ENCODE measurements around the gene SGSH. TPM values are rescaled to one million over a fixed set of nuclear protein-coding genes. Genes with fewer than 3 reads are reported as not detected.

The SGSH gene
- polyA plus RNA-seq, 1 donor (not counting 4 experiments of a cell fraction or from before 2014, with no cell fraction given), result 9.6 TPM

DNA sequence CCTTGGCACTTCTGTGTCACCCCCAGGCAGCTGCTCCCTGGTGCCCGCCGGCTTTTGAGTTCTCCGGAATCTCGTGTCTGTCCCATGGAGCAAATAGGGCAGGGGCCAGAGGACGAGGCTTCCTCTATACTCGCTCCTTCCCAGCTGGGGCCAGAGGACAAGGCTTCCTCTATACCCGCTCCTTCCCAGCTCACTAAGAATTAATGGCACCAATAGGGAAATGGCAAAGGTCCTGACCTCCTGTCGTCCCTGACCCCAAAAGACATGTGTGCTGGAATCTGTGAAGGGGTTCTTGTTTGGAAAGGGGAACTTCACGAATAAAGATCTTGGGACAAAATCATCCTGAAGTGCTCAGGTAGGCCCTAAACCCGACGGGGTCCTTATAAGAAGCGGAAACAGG lies 7.6 kb downstream of the SGSH start:
- DNase-seq (ENCODE audit: low read depth, low spot score) (no peak), FAIRE-seq (no peak)
- Histone ChIP-seq H3K9me3 (ENCODE audit: control insufficient read depth, low read depth, low read length) (no peaks in the 10 kb centered on the region), H4K20me1 (ENCODE audit: control insufficient read depth, extremely low read depth, insufficient read depth, low read length) (no peaks in the 10 kb centered on the region), H3K4me3 (ENCODE audit: control insufficient read depth in 2 of 3, extremely low read depth in 1 of 3, insufficient read depth in 2 of 3, low read depth in 1 of 3, low read length in 3 of 3) (no peak overlapping the region), H3K9ac (ENCODE audit: control insufficient read depth, extremely low read depth, insufficient read depth, low read length) (no peak overlapping the region), H2AFZ (ENCODE audit: control insufficient read depth, low read length) (no peak overlapping the region), H3K36me3 (ENCODE audit: control insufficient read depth in 2 of 2, extremely low read depth in 1 of 2, insufficient read depth in 2 of 2, low read length in 2 of 2) (peaks cover 7 to 8% of the 10 kb centered on the region in 2 experiments), H3K79me2 (ENCODE audit: control insufficient read depth, insufficient read depth, low read length) (no peaks in the 10 kb centered on the region), H3K4me2 (ENCODE audit: control insufficient read depth, extremely low read depth, insufficient read depth, low read depth, low read length) (no peak overlapping the region), H3K9me1 (ENCODE audit: control insufficient read depth, extremely low read depth, insufficient read depth, low read length) (no peaks in the 10 kb centered on the region), H3K27me3 (ENCODE audit: control insufficient read depth, extremely low read depth, insufficient read depth, low read length) (no peaks in the 10 kb centered on the region), H3K27ac (ENCODE audit: control insufficient read depth, insufficient read depth, low read length) (no peak overlapping the region), H3K4me1 (ENCODE audit: control insufficient read depth, extremely low read depth, insufficient read depth, low read length) (no peaks in the 10 kb centered on the region)
- dilution Hi-C loops (cut with MboI; ENCODE audit: extremely low pct_ligation_motif_present, low sequenced_read_pairs), result no loop called here
- TF ChIP-seq EZH2 (IDR thresholded peaks at IDR 0.05; ENCODE audit: low read length), result no peak
- TF ChIP-seq, protein P1, sequence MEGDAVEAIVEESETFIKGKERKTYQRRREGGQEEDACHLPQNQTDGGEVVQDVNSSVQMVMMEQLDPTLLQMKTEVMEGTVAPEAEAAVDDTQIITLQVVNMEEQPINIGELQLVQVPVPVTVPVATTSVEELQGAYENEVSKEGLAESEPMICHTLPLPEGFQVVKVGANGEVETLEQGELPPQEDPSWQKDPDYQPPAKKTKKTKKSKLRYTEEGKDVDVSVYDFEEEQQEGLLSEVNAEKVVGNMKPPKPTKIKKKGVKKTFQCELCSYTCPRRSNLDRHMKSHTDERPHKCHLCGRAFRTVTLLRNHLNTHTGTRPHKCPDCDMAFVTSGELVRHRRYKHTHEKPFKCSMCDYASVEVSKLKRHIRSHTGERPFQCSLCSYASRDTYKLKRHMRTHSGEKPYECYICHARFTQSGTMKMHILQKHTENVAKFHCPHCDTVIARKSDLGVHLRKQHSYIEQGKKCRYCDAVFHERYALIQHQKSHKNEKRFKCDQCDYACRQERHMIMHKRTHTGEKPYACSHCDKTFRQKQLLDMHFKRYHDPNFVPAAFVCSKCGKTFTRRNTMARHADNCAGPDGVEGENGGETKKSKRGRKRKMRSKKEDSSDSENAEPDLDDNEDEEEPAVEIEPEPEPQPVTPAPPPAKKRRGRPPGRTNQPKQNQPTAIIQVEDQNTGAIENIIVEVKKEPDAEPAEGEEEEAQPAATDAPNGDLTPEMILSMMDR (optimal IDR thresholded peaks at IDR 0.05 in 1 of 3, IDR thresholded peaks at IDR 0.05 in 1 of 3, conservative IDR thresholded peaks at IDR 0.05 in 1 of 3; ENCODE audit: extremely low read depth in 1 of 3, insufficient read depth in 2 of 3, low read length in 3 of 3), result no peak

DNA sequence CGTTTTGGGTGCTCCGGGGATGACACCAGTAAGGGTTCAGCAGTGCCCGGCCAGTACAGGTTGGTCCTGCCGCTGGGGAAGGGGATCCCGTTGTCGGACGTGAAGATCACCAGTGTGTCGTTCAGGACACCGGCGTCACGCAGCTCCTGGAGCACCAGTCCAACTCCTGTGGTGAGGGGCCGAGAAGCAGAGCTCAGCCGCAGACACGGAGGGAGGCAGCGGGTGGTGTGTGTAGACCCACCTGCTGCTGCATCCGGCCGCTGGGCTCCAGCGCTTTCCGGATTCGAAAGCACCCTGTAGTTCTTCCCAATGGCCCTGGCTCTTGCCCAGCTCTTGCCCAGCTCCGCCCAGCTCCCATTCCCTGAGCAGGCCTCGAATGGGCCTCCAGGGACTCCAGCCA lies 8.0 kb downstream of the SGSH start:
- no peaks in the 10 kb centered on the region for H3K4me1 ChIP-seq (ENCODE audit: control insufficient read depth, extremely low read depth, insufficient read depth, low read length)

More for the DNA sequence above, 8.0 kb downstream of the SGSH start:
- Histone ChIP-seq H3K36me3 (ENCODE audit: control insufficient read depth in 2 of 2, extremely low read depth in 1 of 2, insufficient read depth in 2 of 2, low read length in 2 of 2) (peaks cover 7 to 8% of the 10 kb centered on the region in 2 experiments), H3K27me3 (ENCODE audit: control insufficient read depth, extremely low read depth, insufficient read depth, low read length) (no peaks in the 10 kb centered on the region), H3K27ac (ENCODE audit: control insufficient read depth, insufficient read depth, low read length) (no peak overlapping the region), H3K4me2 (ENCODE audit: control insufficient read depth, extremely low read depth, insufficient read depth, low read depth, low read length) (no peak overlapping the region), H3K9me1 (ENCODE audit: control insufficient read depth, extremely low read depth, insufficient read depth, low read length) (no peaks in the 10 kb centered on the region), H3K79me2 (ENCODE audit: control insufficient read depth, insufficient read depth, low read length) (no peaks in the 10 kb centered on the region), H3K9ac (ENCODE audit: control insufficient read depth, extremely low read depth, insufficient read depth, low read length) (no peak overlapping the region), H2AFZ (ENCODE audit: control insufficient read depth, low read length) (no peak overlapping the region), H3K9me3 (ENCODE audit: control insufficient read depth, low read depth, low read length) (no peaks in the 10 kb centered on the region), H4K20me1 (ENCODE audit: control insufficient read depth, extremely low read depth, insufficient read depth, low read length) (no peaks in the 10 kb centered on the region), H3K4me3 (ENCODE audit: control insufficient read depth in 2 of 3, extremely low read depth in 1 of 3, insufficient read depth in 2 of 3, low read depth in 1 of 3, low read length in 3 of 3) (no peak overlapping the region)
- dilution Hi-C loops (cut with MboI; ENCODE audit: extremely low pct_ligation_motif_present, low sequenced_read_pairs), result no loop called here
- TF ChIP-seq EZH2 (IDR thresholded peaks at IDR 0.05; ENCODE audit: low read length), result no peak
- TF ChIP-seq, protein P1 (optimal IDR thresholded peaks at IDR 0.05 in 1 of 3, IDR thresholded peaks at IDR 0.05 in 1 of 3, conservative IDR thresholded peaks at IDR 0.05 in 1 of 3; ENCODE audit: extremely low read depth in 1 of 3, insufficient read depth in 2 of 3, low read length in 3 of 3), result no peak
- FAIRE-seq (no peak), DNase-seq (ENCODE audit: low read depth, low spot score) (no peak)
